LoVo (cell line): ENCODE measurements around the gene OR6N1.

ENCODE experiments used
- DNase-seq: peaks from one replicate; pipeline ENCODE4 v3.0.0-alpha.2; 2016; ENCODE audit warnings: low spot score

OR6N1 gene

GRCh38 chr1:158735848-158736247 lies 36.1 kb downstream of the OR6N1 start:
- DNase-seq: no peak

GRCh38 chr1:158732524-158732923 lies 39.5 kb downstream of the OR6N1 start:
- no peak for DNase-seq

- DNase-seq: no peak
These were observed 40.3 kb downstream of the OR6N1 start for GRCh38 chr1:158731707-158732106.

GRCh38 chr1:158730453-158730852 lies 41.5 kb downstream of the OR6N1 start:
- DNase-seq: no peak

GRCh38 chr1:158728510-158729225 lies 43.3 kb downstream of the OR6N1 start:
- DNase-seq: no peak

GRCh38 chr1:158724442-158724841 lies 47.6 kb downstream of the OR6N1 start:
- DNase-seq: no peak

GRCh38 chr1:158720620-158721019 lies 51.4 kb downstream of the OR6N1 start, which contains the start of gene OR6K3:
Gene OR6K3 (minus strand): TSS chr1:158720720. CDS start chr1:158718115, 2,605 bp downstream.
- DNase-seq: no peak

- no peak for DNase-seq
These were observed 52.3 kb downstream of the OR6N1 start for GRCh38 chr1:158719664-158720063.

GRCh38 chr1:158717344-158717743 lies 54.7 kb downstream of the OR6N1 start:
- no peak for DNase-seq

GRCh38 chr1:158716335-158716734 lies 55.7 kb downstream of the OR6N1 start:
- no peak for DNase-seq

GRCh38 chr1:158714754-158715153 lies 57.2 kb downstream of the OR6N1 start:
- DNase-seq: no peak
